H1 (cell line): ENCODE results near the gene RFX1. TPM values are rescaled to one million over a fixed set of nuclear protein-coding genes. Genes with fewer than 3 reads are reported as not detected.

Experiments
- CTCF ChIA-PET: fragments of 300-600 bp; sonication (Branson Sonifier 250); formaldehyde crosslinking; loops from one replicate; lab custom pipeline; 2021; ENCODE audit not compliant: partially characterized antibody; lab: Charles Lee
- POLR2A ChIA-PET: fragments of 300-600 bp; sonication (Branson Sonifier 250); formaldehyde crosslinking; loops from one replicate; lab custom pipeline; 2021; ENCODE audit warnings: inconsistent platforms; ENCODE audit not compliant: partially characterized antibody; lab: Charles Lee
- DNase-seq, 2 experiments: peaks; one replicate each; pipeline versions ENCODE4 v3.0.0 to v3.0.0-alpha.2; 2010 to 2022; ENCODE audit warnings: low spot score in 2 of 2, low read depth in 1 of 2, mixed read lengths in 1 of 2
- FAIRE-seq: peaks from 2 replicates; lab custom pipeline; 2011; peaks lifted over from hg19 to GRCh38; lab: Jason Lieb, UNC
- H2AFZ ChIP-seq: 2 replicates; pipeline ENCODE4 v1.8.1; 2012; ENCODE audit warnings: low read length, inconsistent platforms
- H2AK5ac ChIP-seq: 2 replicates; pipeline ENCODE4 v1.6.1; 2013; ENCODE audit warnings: low read depth, low read length
- H2BK120ac ChIP-seq: replicated peaks from 2 replicates; pipeline ENCODE3; 2013; ENCODE audit warnings: low read depth, low read length, inconsistent platforms
- H2BK12ac ChIP-seq: 2 replicates; pipeline ENCODE4 v1.6.1; 2013; ENCODE audit warnings: low read depth, low read length
- H2BK15ac ChIP-seq: 2 replicates; pipeline ENCODE4 v1.6.1; 2013; ENCODE audit warnings: low read length
- H2BK20ac ChIP-seq: 2 replicates; pipeline ENCODE4 v1.6.1; 2013; ENCODE audit warnings: low read length
- H2BK5ac ChIP-seq: 2 replicates; pipeline ENCODE4 v1.6.1; 2013; ENCODE audit warnings: low read depth, low read length
- H3K14ac ChIP-seq: 2 replicates; pipeline ENCODE4 v1.6.1; 2013; ENCODE audit warnings: inconsistent platforms; ENCODE audit not compliant: insufficient read length
- H3K18ac ChIP-seq: 2 replicates; pipeline ENCODE4 v1.6.1; 2013; ENCODE audit warnings: low read length; ENCODE audit errors: extremely low read depth
- H3K23ac ChIP-seq: 2 replicates; pipeline ENCODE4 v1.6.1; 2013; ENCODE audit warnings: inconsistent platforms; ENCODE audit not compliant: insufficient read length
- H3K23me2 ChIP-seq: 2 replicates; pipeline ENCODE4 v1.6.1; 2013; ENCODE audit warnings: low read depth, low read length
- H3K27ac ChIP-seq: 2 replicates; pipeline ENCODE4 v1.6.1; 2011; ENCODE audit warnings: low read depth, low read length, inconsistent platforms
- H3K27me3 ChIP-seq, 4 experiments: replicated peaks in 1 of 4; 1 replicate in 1 of 4; 2 replicates in 3 of 4; pipeline versions ENCODE4 v1.6.1 to v1.8.1; 2011 to 2013; ENCODE audit warnings: low read length in 3 of 4, mild to moderate bottlenecking in 3 of 4, inconsistent platforms in 2 of 4, mixed read lengths in 2 of 4, moderate library complexity in 1 of 4; ENCODE audit not compliant: control insufficient read depth in 3 of 4, insufficient read depth in 3 of 4; ENCODE audit errors: extremely low read depth in 1 of 4
- H3K36me3 ChIP-seq, 4 experiments: 2 replicates each; pipeline versions ENCODE4 v1.6.1 to v1.8.1; 2011 to 2013; ENCODE audit warnings: mild to moderate bottlenecking in 4 of 4, low read length in 3 of 4, moderate library complexity in 2 of 4, control low read depth in 1 of 4, inconsistent platforms in 1 of 4; ENCODE audit not compliant: insufficient read depth in 4 of 4, control insufficient read depth in 2 of 4
- H3K4ac ChIP-seq: replicated peaks from 2 replicates; pipeline ENCODE3; 2013; ENCODE audit warnings: low read length, low read depth, mixed read lengths, inconsistent platforms; ENCODE audit not compliant: insufficient read length
- H3K4me1 ChIP-seq, 4 experiments: replicated peaks in 1 of 4; 1 replicate in 1 of 4; 2 replicates in 3 of 4; pipeline versions ENCODE4 v1.6.1 to v1.8.1; 2011 to 2013; ENCODE audit warnings: low read length in 3 of 4, inconsistent platforms in 2 of 4, mixed read lengths in 1 of 4; ENCODE audit not compliant: insufficient read depth in 4 of 4, control insufficient read depth in 3 of 4
- H3K4me2 ChIP-seq, 2 experiments: 2 replicates each; pipeline versions ENCODE4 v1.6.1 to v1.8.1; 2011 to 2013; ENCODE audit warnings: low read depth in 2 of 2, low read length in 2 of 2, control low read depth in 1 of 2, inconsistent platforms in 1 of 2, mild to moderate bottlenecking in 1 of 2; ENCODE audit not compliant: insufficient read depth in 1 of 2
- H3K4me3 ChIP-seq, 4 experiments: fragments of 200-600, 300-600 bp in 1 of 4; sonication (generic), shearing (Covaris generic), sonication (Bioruptor Twin) in 1 of 4; 2 replicates each; pipeline versions ENCODE4 v1.5.1 to v1.8.1; 2011 to 2016; ENCODE audit warnings: low read length in 4 of 4, low read depth in 3 of 4, control low read depth in 2 of 4, inconsistent platforms in 2 of 4, mild to moderate bottlenecking in 2 of 4, mixed read lengths in 1 of 4, moderate library complexity in 1 of 4; ENCODE audit not compliant: insufficient read depth in 2 of 4; ENCODE audit errors: extremely low read depth in 1 of 4
- H3K56ac ChIP-seq: replicated peaks from 2 replicates; pipeline ENCODE3; 2013; ENCODE audit warnings: low read depth, mild to moderate bottlenecking, mixed read lengths, low read length, inconsistent platforms; ENCODE audit not compliant: insufficient read length
- H3K79me1 ChIP-seq: 2 replicates; pipeline ENCODE4 v1.6.1; 2013; ENCODE audit warnings: low read depth, low read length, control low read depth
- H3K79me2 ChIP-seq, 2 experiments: 2 replicates each; pipeline versions ENCODE4 v1.6.1 to v1.8.1; 2012 to 2013; ENCODE audit warnings: low read length in 2 of 2, mild to moderate bottlenecking in 2 of 2, inconsistent platforms in 1 of 2; ENCODE audit not compliant: insufficient read depth in 2 of 2, control insufficient read depth in 1 of 2
- H3K9ac ChIP-seq, 4 experiments: replicated peaks in 1 of 4; 1 replicate in 1 of 4; 2 replicates in 3 of 4; pipeline versions ENCODE4 v1.6.1 to v1.8.1; 2011 to 2013; ENCODE audit warnings: low read depth in 3 of 4, low read length in 3 of 4, control low read depth in 2 of 4, mild to moderate bottlenecking in 2 of 4, moderate library complexity in 2 of 4, inconsistent platforms in 1 of 4; ENCODE audit errors: extremely low read depth in 1 of 4
- H3K9me3 ChIP-seq, 2 experiments: 2 replicates each; pipeline versions ENCODE4 v1.6.1 to v1.8.1; 2012 to 2013; ENCODE audit warnings: mild to moderate bottlenecking in 2 of 2, moderate library complexity in 2 of 2, control low read depth in 1 of 2, inconsistent platforms in 1 of 2, low read depth in 1 of 2, low read length in 1 of 2, mixed read lengths in 1 of 2; ENCODE audit not compliant: insufficient read depth in 2 of 2
- H4K20me1 ChIP-seq, 2 experiments: replicated peaks in 1 of 2; 2 replicates each; pipeline versions ENCODE3 to v1.8.1; 2011 to 2013; ENCODE audit warnings: inconsistent platforms in 2 of 2, low read length in 2 of 2, mild to moderate bottlenecking in 1 of 2; ENCODE audit not compliant: insufficient read depth in 2 of 2, control insufficient read depth in 1 of 2
- H4K5ac ChIP-seq: 2 replicates; pipeline ENCODE4 v1.6.1; 2013; ENCODE audit warnings: low read length, low read depth, mixed read lengths, inconsistent platforms; ENCODE audit not compliant: insufficient read length
- H4K8ac ChIP-seq: 2 replicates; pipeline ENCODE4 v1.8.0; 2013; ENCODE audit warnings: mild to moderate bottlenecking, moderate library complexity, low read length, inconsistent platforms; ENCODE audit not compliant: insufficient read depth; ENCODE audit errors: extremely low read depth
- H4K91ac ChIP-seq: replicated peaks from 2 replicates; pipeline ENCODE3; 2013; ENCODE audit warnings: low read length, mixed read lengths, inconsistent platforms; ENCODE audit not compliant: insufficient read length
- CHD1 ChIP-seq: IDR thresholded peaks from 2 replicates; pipeline ENCODE4 v1.6.1; 2012; ENCODE audit warnings: low read depth, low read length, improper control_type of control experiment
- E2F6 ChIP-seq: IDR thresholded peaks from 2 replicates; pipeline ENCODE4 v1.6.1; 2012; ENCODE audit warnings: inconsistent platforms
- EGR1 ChIP-seq: IDR thresholded peaks from 2 replicates; pipeline ENCODE4 v1.6.1; 2011; ENCODE audit warnings: low read depth, low read length, borderline replicate concordance
- JUND ChIP-seq: IDR thresholded peaks from 2 replicates; pipeline ENCODE4 v1.6.1; 2011; ENCODE audit warnings: mild to moderate bottlenecking, improper control_type of control experiment, low read length
- POU5F1 ChIP-seq: IDR thresholded peaks from 2 replicates; pipeline ENCODE4 v1.6.1; 2011; ENCODE audit warnings: low read depth, mild to moderate bottlenecking, low read length, moderate library complexity
- RAD21 ChIP-seq, 2 experiments: IDR thresholded peaks in 1 of 2; conservative IDR thresholded peaks in 1 of 2; 2 replicates each; pipeline ENCODE4 v1.6.1; 2011; ENCODE audit warnings: low read depth in 2 of 2, low read length in 2 of 2, improper control_type of control experiment in 1 of 2, inconsistent platforms in 1 of 2, mild to moderate bottlenecking in 1 of 2, moderate library complexity in 1 of 2
- RFX5 ChIP-seq: IDR thresholded peaks from 2 replicates; pipeline ENCODE4 v1.6.1; 2011; ENCODE audit warnings: low read depth, low read length, improper control_type of control experiment, borderline replicate concordance
- SP4 ChIP-seq: IDR thresholded peaks from 2 replicates; pipeline ENCODE4 v1.6.1; 2012; ENCODE audit warnings: low read length, inconsistent platforms
- SRF ChIP-seq: IDR thresholded peaks from 2 replicates; pipeline ENCODE4 v1.6.1; 2011; ENCODE audit warnings: mild to moderate bottlenecking, low read depth, low read length, moderate library complexity
- TAF1 ChIP-seq: IDR thresholded peaks from 2 replicates; pipeline ENCODE4 v1.6.1; 2011; ENCODE audit warnings: mild to moderate bottlenecking, low read depth, low read length
- TBP ChIP-seq: IDR thresholded peaks from 2 replicates; pipeline ENCODE4 v1.6.1; 2011; ENCODE audit warnings: low read depth, low read length, improper control_type of control experiment
- WGBS, 2 experiments: shearing (Covaris generic) in 1 of 2; methylation state at CpG; one replicate each; pipeline versions ENCODE4 v1.1.6 to v1.1.7; 2013 to 2015; ENCODE audit warnings: low lambda C conversion rate in 2 of 2, mixed read lengths in 2 of 2, inconsistent platforms in 1 of 2, low coverage in 1 of 2, missing lambda C conversion rate in 1 of 2; ENCODE audit not compliant: insufficient replicate concordance in 2 of 2, insufficient coverage in 1 of 2, insufficient read length in 1 of 2; ENCODE audit errors: extremely low coverage in 1 of 2, missing lambda C conversion rate in 1 of 2; 5-methylcytosine and 5-hydroxymethylcytosine counted together
- polyA plus RNA-seq, 7 experiments: library from polyadenylated mRNA; depleted of rRNA in 3 of 7; stranded (reverse) in 5 of 7; unstranded in 2 of 7; fragments of >200 nt in 5 of 7; fragments of 200-250 nt in 2 of 7; gene quantifications; 1 replicate in 5 of 7; 2 replicates in 1 of 7; 4 replicates in 1 of 7; pipeline versions ENCODE4 v1.2.1 to v1.2.3, GENCODE V29; 2011 to 2013; ENCODE audit warnings: missing spikeins in 2 of 7, mixed read lengths in 2 of 7
- total RNA-seq: library from RNA; stranded (reverse); fragmentation: NEBNext Ultra II Directional; extraction: Animal tissue kit (Norgen Biotek cat#: 25700); gene quantifications from 2 replicates; pipeline ENCODE4 v1.2.1, GENCODE V29; 2021

RFX1 gene
- total and polyA plus RNA-seq, 2 of the 8 experiments (the other 6 are each of a cell fraction or from before 2014, with no cell fraction given), result 4.9 to 17.0 TPM

GRCh38 chr19:14004619-14005348 is 1.3 kb downstream of the RFX1 start:
- H3K9me3 ChIP-seq, result no peaks in the 10 kb centered on the region
- POLR2A ChIA-PET, result interaction anchor here (0.8 to 3.5 kb wide), 11 partner anchors 8 to 124 kb away, joined by 3 to 16 read pairs (median 9); partner anchors contain the start of gene IL27RA
- CTCF ChIA-PET, result interaction anchor here (0.6 to 1.8 kb wide), 9 partner anchors 11 to 207 kb away, joined by 3 to 6 read pairs (median 4); partner anchors contain the start of gene IL27RA
- no peak overlapping the region for H3K9ac ChIP-seq
- no peak overlapping the region for H3K14ac ChIP-seq
- no peak for FAIRE-seq
- peak overlapping the region; percentile 41 to 56; a peak in 3 of 4 replicates for H3K4me2 ChIP-seq
- H3K79me1 ChIP-seq, result peaks cover 3% of the 10 kb centered on the region
- H3K79me2 ChIP-seq, result peaks cover 0 to 9% of the 10 kb centered on the region in 2 experiments; a peak in 2 of 4 replicates
- no peak overlapping the region for H4K5ac ChIP-seq
- H3K4me3 ChIP-seq, result peak overlapping the region in 2 of 4 experiments; percentile 17 to 81; a peak in 4 of 8 replicates
- no peak overlapping the region for H3K56ac ChIP-seq
- H2BK15ac ChIP-seq, result peak overlapping the region; percentile 55; the same call in 1 of the 2 replicates
- H3K27ac ChIP-seq, result peak overlapping the region; percentile 30
- 0 out of 2 replicates have a peak overlapping the region, but pooled peaks have one; percentile 74 for H2BK20ac ChIP-seq
- no peak overlapping the region for H3K4ac ChIP-seq
- no peak overlapping the region for H2AFZ ChIP-seq
- DNase-seq, result no peak
- H4K91ac ChIP-seq, result no peak overlapping the region
- H4K20me1 ChIP-seq, result no peaks in the 10 kb centered on the region
- H4K8ac ChIP-seq, result no peak overlapping the region
- 86% methylated on average over 14 of the region's 14 CpGs; no CpG with 5 or more reads in 1 of the 2 experiments for WGBS, 2 experiments
- H2AK5ac ChIP-seq, result peak overlapping the region; percentile 72; the same call in 1 of the 2 replicates
- H2BK5ac ChIP-seq, result peak overlapping the region; percentile 35; the same call in 1 of the 2 replicates
- H3K36me3 ChIP-seq, result no peaks in the 10 kb centered on the region; a peak in 2 of 8 replicates
- no peaks in the 10 kb centered on the region for H3K27me3 ChIP-seq
- no peak overlapping the region for H3K23ac ChIP-seq
- peaks cover 0 to 4% (median under 1%) of the 10 kb centered on the region in 4 experiments; a peak in 5 of 7 replicates for H3K4me1 ChIP-seq
- H2BK12ac ChIP-seq, result no peak overlapping the region
- peaks cover 5% of the 10 kb centered on the region; the same call in 1 of the 2 replicates for H3K23me2 ChIP-seq
- no peak overlapping the region for H2BK120ac ChIP-seq
- no peak overlapping the region for H3K18ac ChIP-seq
- TF ChIP-seq TBP, result no peak
- TF ChIP-seq TAF1, result no peak
- no peak for TF ChIP-seq CHD1
- no peak for TF ChIP-seq SP4
- TF ChIP-seq RFX5, result no peak
- no peak for TF ChIP-seq POU5F1
- no peak for TF ChIP-seq SRF
- TF ChIP-seq EGR1, result no peak
- TF ChIP-seq JUND, result no peak
- no peak for TF ChIP-seq E2F6
- TF ChIP-seq RAD21 (IDR thresholded peaks at IDR 0.05 in 1 of 2, conservative IDR thresholded peaks at IDR 0.05 in 1 of 2; ENCODE audit: low read depth in 2 of 2, low read length in 2 of 2), result no peak
